Fibroblast of pulmonary artery (primary cell): Measurements from ENCODE around the gene RAB39A.
"Not testable (repeated sequence)": the region's sequence is repeated elsewhere in the genome, so short reads cannot be mapped to it uniquely, and the experiment has no call there.

Experiments
- DNase-seq: peaks from one replicate; pipeline ENCODE4 v3.0.0-alpha.2; 2010; ENCODE audit warnings: low read depth
- H3K4me3 ChIP-seq: replicated peaks from 2 replicates; pipeline ENCODE4 v1.5.1; 2011; ENCODE audit warnings: low read depth, mild to moderate bottlenecking, control low read depth, low read length, moderate library complexity
- CTCF ChIP-seq: IDR thresholded peaks from 2 replicates; pipeline ENCODE4 v1.5.1; 2011; ENCODE audit warnings: mild to moderate bottlenecking, control low read depth, low read length, inconsistent platforms; ENCODE audit errors: missing control alignments

Gene RAB39A

GRCh38 chr11:107916671-107917241 lies 11.5 kb upstream of the RAB39A start:
- no peak overlapping the region for H3K4me3 ChIP-seq
- DNase-seq: peak; percentile 36
- TF ChIP-seq CTCF: peak; percentile 71

GRCh38 chr11:107921997-107922396 lies 6.3 kb upstream of the RAB39A start:
- no peak for TF ChIP-seq CTCF
- DNase-seq: no peak
- H3K4me3 ChIP-seq: no peak overlapping the region

- DNase-seq, H3K4me3 ChIP-seq: not testable (repeated sequence)
These were observed 4.7 kb upstream of the RAB39A start for GRCh38 chr11:107923519-107923918.

GRCh38 chr11:107924306-107924705 lies 3.9 kb upstream of the RAB39A start:
- no peak for TF ChIP-seq CTCF
- no peak for DNase-seq
- no peak overlapping the region for H3K4me3 ChIP-seq

- TF ChIP-seq CTCF: no peak
- H3K4me3 ChIP-seq: peak overlapping the region; percentile 38
- DNase-seq: no peak
These were observed 689 bp upstream of the RAB39A start for GRCh38 chr11:107927559-107927958.

- TF ChIP-seq CTCF: no peak
- H3K4me3 ChIP-seq: peak overlapping the region; percentile 39
- DNase-seq: no peak
These were observed 689 bp downstream of the RAB39A start for GRCh38 chr11:107928767-107929507.

GRCh38 chr11:107929611-107930200 lies 1.5 kb downstream of the RAB39A start:
- DNase-seq: no peak
- TF ChIP-seq CTCF: no peak
- no peak overlapping the region for H3K4me3 ChIP-seq
